ENCODE data around the gene NFKBIZ. TPM values are rescaled to one million over a fixed set of nuclear protein-coding genes. Genes with fewer than 3 reads are reported as not detected.

Gene NFKBIZ
- total RNA-seq, 1 donor from 2014 or later, result 349 TPM

GRCh38 chr3:101812895-101813294 is 36.4 kb upstream of the NFKBIZ start:
- peaks cover 0 to 14% of the 10 kb centered on the region in 2 donors for H3K4me1 ChIP-seq
- no peak for DNase-seq (ENCODE audit: low spot score in 2 of 2)
- intact Hi-C loops (cut with DNase I), result loop anchor here (1.0 to 5.0 kb wide), 2 partner anchors 34 to 412 kb away; partner anchors contain the start of gene NFKBIZ
- no peak for TF ChIP-seq CTCF (IDR thresholded peaks at IDR 0.05)
- H3K36me3 ChIP-seq, result peaks cover 6 to 11% of the 10 kb centered on the region in 2 donors
- no peak overlapping the region for H3K4me3 ChIP-seq
- no peaks in the 10 kb centered on the region for H3K9me3 ChIP-seq
- no peak overlapping the region for H3K27ac ChIP-seq
- H3K27me3 ChIP-seq, result no peaks in the 10 kb centered on the region

GRCh38 chr3:101813817-101814440 is 35.4 kb upstream of the NFKBIZ start:
- Histone ChIP-seq H3K9me3 (no peaks in the 10 kb centered on the region), H3K27ac (no peak overlapping the region), H3K27me3 (no peaks in the 10 kb centered on the region), H3K4me3 (no peak overlapping the region), H3K4me1 (peaks cover 0 to 13% of the 10 kb centered on the region in 2 donors), H3K36me3 (peaks cover 10 to 15% of the 10 kb centered on the region in 2 donors)
- intact Hi-C loops (cut with DNase I), result loop anchor here (1.0 to 5.0 kb wide), 2 partner anchors 33 to 411 kb away; partner anchors contain the start of gene NFKBIZ
- peak; percentile 52 to 63 (median 56) for TF ChIP-seq CTCF (IDR thresholded peaks at IDR 0.05)
- DNase-seq (ENCODE audit: low spot score in 2 of 2), result no peak

- TF ChIP-seq CTCF (IDR thresholded peaks at IDR 0.05), result no peak
- intact Hi-C loops (cut with DNase I), result loop anchor here (5.0 kb wide), 1 partner anchor 32 kb away; the partner anchor contains the start of gene NFKBIZ
- DNase-seq (ENCODE audit: low spot score in 2 of 2), result no peak
Measured at GRCh38 chr3:101814835-101815234, 34.5 kb upstream of the NFKBIZ start.

GRCh38 chr3:101816215-101817149 is 32.8 kb upstream of the NFKBIZ start:
- Histone ChIP-seq H3K27ac (no peak overlapping the region), H3K9me3 (no peaks in the 10 kb centered on the region), H3K4me3 (no peak overlapping the region), H3K27me3 (no peaks in the 10 kb centered on the region), H3K4me1 (peaks cover 0 to 4% of the 10 kb centered on the region in 2 donors), H3K36me3 (peaks cover 13 to 17% of the 10 kb centered on the region in 2 donors)
- intact Hi-C loops (cut with DNase I), result no loop called here
- no peak for TF ChIP-seq CTCF (IDR thresholded peaks at IDR 0.05)
- DNase-seq (ENCODE audit: low spot score in 2 of 2), result no peak

More at GRCh38 chr3:101814835-101815234, 34.5 kb upstream of the NFKBIZ start:
- peaks cover 10 to 15% of the 10 kb centered on the region in 2 donors for H3K36me3 ChIP-seq
- no peak overlapping the region for H3K4me3 ChIP-seq
- no peaks in the 10 kb centered on the region for H3K27me3 ChIP-seq
- H3K27ac ChIP-seq, result no peak overlapping the region
- H3K4me1 ChIP-seq, result peaks cover 0 to 5% of the 10 kb centered on the region in 2 donors
- no peaks in the 10 kb centered on the region for H3K9me3 ChIP-seq

GRCh38 chr3:101817992-101818391 is 31.3 kb upstream of the NFKBIZ start:
- no peak overlapping the region for H3K27ac ChIP-seq
- intact Hi-C loops (cut with DNase I), result no loop called here

More at GRCh38 chr3:101817992-101818391, 31.3 kb upstream of the NFKBIZ start:
- peaks cover 17 to 23% of the 10 kb centered on the region in 2 donors for H3K36me3 ChIP-seq
- peaks cover 0 to 4% of the 10 kb centered on the region in 2 donors for H3K4me1 ChIP-seq
- DNase-seq (ENCODE audit: low spot score in 2 of 2), result no peak
- H3K4me3 ChIP-seq, result no peak overlapping the region
- H3K27me3 ChIP-seq, result no peaks in the 10 kb centered on the region
- TF ChIP-seq CTCF (IDR thresholded peaks at IDR 0.05), result no peak
- no peaks in the 10 kb centered on the region for H3K9me3 ChIP-seq

Measured in ascending aorta (tissue), 2 donors.